GM19099 (cell line): ENCODE measurements around the gene LRRC14B.

Source experiments
- POLR2A ChIP-seq: IDR thresholded peaks from 3 replicates; pipeline ENCODE4 v1.6.1; 2011; ENCODE audit warnings: low read depth; ENCODE audit not compliant: insufficient read length; ENCODE audit errors: extremely low read depth

Gene LRRC14B

GRCh38 chr5:156411-157072, 34.8 kb upstream of the LRRC14B start:
- TF ChIP-seq POLR2A: no peak

DNA sequence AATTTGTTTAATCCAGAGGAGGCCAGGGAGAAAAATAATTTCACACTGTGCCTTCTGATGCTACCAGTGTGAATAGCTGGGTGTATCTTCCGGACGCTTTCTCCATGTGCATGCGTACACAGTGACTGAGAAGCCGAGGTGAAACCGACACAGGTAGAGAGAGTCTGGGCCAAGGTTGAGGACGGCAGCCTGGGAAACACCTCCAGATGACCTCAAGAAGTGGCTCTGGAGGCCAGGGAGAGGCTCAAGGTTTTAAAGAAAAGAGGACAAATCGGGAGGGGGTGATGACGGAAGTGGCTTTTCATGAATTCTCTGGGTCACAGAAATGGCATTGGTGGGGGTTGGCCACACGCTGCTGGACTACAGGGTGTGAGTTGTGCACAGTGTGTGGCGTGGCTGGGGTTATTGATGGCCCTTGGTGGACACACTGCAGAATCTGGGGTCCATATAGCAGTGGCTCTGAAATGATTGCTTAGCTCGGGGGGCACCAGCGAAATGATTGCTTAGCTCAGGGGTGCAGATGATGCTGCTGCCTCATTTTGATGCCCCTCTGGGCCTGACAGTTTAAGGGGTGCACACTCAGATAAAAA, 34.1 kb upstream of the LRRC14B start:
- TF ChIP-seq POLR2A: no peak

DNA sequence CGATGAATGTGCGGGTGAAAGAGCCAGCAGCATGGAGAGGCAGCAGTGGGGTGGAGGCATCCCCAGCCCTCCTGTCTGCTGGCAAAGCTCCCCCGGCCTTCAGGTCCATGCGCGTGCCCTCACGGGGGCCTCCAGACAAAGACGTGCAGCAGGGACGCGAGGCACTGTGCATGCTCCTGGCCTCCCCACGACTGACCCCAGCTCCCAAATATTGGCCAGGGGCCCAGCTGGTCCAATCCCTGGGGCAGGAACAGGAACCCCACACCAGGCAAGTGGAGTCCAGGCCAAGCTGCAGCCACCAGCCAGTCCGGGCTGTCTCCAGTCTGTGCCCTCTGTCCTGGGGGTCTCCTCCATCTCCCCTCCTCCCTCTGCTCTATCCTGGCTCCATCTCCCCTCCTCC, 33.5 kb upstream of the LRRC14B start:
- no peak for TF ChIP-seq POLR2A

DNA sequence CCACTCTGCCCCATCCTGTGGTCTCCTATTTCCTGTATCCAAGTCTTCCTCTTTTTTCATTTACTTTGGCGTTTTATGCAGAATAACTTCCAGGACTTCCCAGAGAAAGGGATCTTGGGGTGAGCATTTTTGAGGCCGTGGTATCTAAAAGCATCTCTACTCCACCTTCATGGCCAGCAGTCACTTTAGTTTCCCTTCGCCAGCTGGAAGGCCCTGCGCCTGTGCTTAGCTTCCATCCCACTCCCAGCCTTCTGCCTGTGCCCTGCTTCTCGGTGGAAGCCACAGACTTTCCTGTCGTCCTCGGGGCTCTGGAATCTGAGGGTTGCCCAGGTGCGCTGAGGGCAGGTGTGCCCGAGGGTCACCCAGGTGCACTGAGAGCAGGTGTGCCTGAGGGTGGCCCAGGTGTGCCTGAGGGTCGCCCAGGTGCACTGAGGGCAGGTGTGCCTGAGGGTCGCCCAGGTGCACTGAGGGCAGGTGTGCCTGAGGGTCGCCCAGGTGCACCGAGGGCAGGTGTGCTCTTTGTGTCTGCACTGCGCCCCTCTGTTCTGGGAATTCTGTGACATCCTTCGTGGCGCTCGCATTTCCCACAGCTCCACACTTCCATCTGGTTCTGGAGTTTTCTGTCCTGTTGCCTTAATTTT, 32.4 kb upstream of the LRRC14B start:
- TF ChIP-seq POLR2A: no peak

DNA sequence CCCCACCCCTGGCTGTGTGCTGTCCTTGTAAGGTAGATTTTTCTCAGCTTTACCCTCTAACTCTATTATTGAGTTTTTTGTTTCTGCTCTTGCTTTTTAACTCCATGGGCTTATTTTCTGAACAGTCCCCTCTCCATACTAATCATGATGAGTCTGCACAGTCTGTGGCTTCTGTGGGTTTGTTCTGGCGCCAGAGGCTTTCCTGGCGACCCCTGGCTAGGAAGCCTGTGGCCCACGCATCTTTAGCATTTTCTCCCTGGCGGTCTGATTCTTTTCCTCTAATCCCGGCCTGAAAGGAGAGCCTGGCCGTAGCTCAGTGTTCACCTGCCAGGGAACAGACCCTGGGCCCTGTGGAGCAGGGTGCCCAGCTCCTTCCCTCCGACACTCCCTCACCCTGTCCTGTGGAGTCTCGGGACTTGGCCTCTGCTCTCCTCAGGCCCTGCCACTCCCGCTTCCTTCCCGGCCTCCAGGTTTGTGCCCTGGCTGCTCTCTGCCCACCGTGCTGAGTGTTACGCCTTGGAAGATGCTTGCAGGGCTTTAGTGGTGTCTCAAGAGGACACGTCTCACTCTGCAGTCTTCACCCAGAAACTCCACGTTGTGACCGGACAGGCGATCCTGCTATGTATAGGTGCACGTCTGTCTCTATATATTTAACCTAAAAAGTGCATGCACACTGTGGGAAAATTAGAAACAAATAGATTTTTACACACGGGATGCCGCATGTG, 31.7 kb upstream of the LRRC14B start:
- TF ChIP-seq POLR2A: no peak

DNA sequence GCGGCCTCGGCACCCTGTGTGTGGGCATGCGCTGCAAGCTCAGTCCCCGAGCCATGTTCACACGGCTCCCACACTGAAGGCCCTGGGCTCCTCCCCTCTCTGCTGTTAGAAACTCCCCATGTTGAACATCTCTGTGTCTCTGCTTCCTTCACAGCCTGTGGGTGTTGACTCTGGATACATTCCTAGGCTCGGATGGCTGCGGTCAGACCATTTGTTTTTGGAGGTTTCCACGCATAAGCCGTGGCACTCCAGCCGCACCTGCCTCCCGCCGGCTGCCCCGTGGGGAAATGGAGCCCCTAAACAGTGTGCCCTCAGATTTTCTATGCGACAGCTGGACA, 31.2 kb upstream of the LRRC14B start:
- no peak for TF ChIP-seq POLR2A

DNA sequence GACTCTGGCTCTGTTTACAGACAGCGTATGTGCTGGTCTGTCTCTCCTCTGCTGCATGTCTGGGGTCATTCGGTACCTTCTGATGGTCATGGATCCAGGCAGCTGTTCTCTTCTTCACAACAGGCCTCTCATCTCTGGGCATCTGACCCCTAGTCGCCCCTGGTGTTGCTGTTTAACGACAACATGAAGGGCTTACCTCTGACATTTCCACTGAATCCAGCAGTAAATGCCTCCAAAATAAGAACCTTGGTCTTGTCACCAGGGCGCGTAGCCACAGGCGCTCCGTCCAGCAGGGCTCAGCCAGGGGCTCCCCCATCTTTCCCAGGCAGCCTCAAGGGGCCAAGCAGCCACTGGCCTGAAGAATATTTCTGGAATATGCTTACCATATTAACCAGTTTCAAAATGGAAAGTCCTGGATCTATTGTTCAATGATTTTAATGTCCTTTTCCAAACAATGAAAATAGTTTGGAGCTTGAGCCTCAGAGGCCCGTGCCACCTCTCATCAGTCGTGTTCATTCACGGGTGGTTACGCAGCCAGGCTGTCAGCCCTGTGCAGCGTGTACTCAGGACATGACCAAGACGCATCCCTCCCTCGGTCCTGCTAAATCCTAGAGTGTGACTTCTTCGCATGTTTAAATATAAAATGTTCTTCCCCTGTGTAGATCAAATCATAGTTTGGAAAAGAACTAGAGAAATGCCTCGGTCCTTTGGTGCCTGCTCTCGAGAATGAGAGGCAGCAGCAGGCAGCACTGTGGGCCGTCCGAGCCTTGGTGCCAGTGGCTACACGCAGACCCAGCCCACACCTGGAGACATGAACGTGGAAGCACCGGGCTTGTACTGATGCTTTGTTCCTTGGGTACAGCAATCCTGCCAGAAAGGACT, 30.1 kb upstream of the LRRC14B start:
- TF ChIP-seq POLR2A: no peak

GRCh38 chr5:161803-162110, 29.5 kb upstream of the LRRC14B start:
- TF ChIP-seq POLR2A: no peak

DNA sequence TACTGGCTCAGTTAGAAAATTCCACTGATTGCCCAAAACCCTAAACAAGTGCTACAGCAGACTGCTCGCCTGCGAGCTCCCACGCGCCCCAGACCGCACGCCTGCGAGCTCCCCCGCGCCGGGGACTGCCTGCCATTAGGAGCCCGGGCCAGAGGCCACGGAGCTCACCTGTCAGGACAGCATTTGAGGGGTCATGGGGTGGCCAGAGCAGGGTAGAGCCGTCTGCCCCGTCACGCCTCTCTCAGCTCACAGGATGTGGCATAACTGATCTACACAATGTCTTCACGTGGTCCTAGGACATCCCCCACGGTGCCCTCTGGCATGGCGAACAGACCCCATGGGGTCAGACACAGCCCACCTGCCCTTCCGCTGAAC, 29.1 kb upstream of the LRRC14B start:
- TF ChIP-seq POLR2A: no peak

DNA sequence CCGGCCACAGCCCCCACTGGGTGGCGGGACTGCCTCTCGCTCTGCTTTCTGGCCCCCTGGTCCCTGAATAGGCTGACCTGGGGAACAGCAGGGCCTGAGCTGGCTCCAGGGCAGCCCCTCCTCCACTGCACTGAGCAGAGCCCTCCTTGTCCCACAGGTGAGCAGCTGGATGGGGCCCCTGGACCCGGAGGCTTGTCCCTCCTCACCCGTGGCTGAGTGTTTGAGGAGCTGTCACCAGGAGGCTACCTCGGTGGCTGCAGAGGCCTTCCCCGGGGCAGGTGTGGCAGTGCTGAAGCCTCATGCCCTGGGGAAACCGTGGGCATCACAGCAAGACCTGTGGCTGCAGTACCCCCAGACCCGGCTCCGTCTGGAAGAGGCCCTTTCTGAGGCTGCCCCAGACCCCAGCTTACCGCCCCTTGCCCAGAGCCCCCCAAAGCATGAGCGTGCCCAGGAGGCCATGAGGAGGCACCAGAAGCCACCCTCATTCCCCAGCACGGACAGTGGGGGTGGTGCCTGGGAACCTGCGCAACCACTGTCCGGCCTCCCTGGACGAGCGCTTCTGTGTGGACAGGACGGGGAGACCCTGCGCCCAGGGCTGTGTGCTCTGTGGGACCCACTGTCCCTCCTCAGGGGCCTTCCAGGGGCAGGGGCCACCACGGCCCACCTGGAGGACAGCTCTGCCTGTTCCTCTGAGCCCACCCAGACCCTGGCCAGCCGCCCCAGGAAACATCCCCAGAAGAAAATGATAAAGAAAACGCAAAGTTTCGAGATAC, 28.5 kb upstream of the LRRC14B start:
- no peak for TF ChIP-seq POLR2A

- TF ChIP-seq POLR2A: no peak
These were observed 28.0 kb upstream of the LRRC14B start for GRCh38 chr5:163338-163620.

DNA sequence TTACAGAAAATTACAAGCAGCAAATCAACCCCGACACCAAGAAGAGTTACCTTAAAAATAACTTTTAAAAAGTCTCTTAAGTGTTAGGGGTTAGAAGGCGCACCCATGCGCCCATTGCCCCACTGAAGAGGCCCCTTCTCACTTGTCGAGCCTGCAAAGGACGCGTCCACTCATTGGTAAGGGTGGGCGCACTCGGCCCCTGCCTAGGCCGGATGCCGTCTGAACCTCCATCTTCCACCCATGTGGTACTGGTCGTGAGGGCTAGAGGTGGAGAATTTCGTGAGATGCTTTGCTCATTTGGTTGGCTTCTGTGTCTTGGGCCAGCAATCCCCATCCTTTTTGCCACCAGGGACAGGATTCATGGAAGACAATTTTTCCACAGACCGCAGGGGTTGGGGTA, 27.5 kb upstream of the LRRC14B start:
- no peak for TF ChIP-seq POLR2A

DNA sequence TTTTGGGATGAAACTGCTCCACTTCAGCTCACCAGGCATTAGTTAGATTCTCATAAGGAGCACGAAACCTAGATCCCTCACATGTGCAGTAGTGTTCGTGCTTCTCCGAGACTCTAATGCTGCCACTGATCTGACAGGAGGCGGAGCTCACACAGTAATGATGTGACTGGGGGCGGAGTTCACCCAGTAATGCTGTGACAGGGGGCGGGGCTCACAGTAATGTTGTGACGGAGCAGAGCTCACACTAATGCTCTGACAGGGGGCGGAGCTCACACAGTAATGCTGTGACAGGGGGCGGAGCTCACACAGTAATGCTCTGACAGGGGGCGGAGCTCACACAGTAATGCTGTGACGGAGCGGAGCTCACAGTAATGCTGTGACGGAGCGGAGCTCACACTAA, 27.1 kb upstream of the LRRC14B start:
- no peak for TF ChIP-seq POLR2A

GRCh38 chr5:166441-167372, 24.6 kb upstream of the LRRC14B start:
- no peak for TF ChIP-seq POLR2A
